Measurements from ENCODE around the gene ZNF462.

The ZNF462 gene

GRCh38 chr9:106869028-106869427, 6.1 kb downstream of the ZNF462 start:
- ChIA-PET CTCF (no interaction called here), POLR2A (no interaction called here)
- TF ChIP-seq FOXK2 (IDR thresholded peaks at IDR 0.05) (no peak), HDGF (IDR thresholded peaks at IDR 0.05; ENCODE audit: borderline replicate concordance) (no peak)
- DNase-seq (ENCODE audit: extremely low spot score): no peak

DNA sequence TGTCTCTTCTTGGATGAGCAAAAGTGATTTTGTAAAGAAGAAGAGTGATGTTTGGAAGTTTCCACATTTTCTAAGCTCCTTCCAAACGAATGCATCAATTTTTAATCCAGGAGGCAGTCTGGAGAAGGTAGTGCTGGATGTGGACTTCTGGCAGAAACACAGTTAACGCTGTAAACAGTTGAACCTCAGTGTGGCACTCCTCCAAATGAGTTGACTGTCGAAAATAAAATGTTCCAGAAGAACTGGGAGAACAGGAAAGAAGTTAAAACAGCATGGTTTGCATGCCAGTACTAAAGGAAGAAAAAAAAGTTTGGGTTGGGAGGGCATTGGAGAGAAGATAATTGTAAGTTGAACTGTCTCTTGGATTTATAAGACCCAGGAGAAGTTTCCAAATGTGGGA, 6.5 kb downstream of the ZNF462 start:
- TF ChIP-seq ELF4 (IDR thresholded peaks at IDR 0.05): no peak
- no peak for TF ChIP-seq ARNT (IDR thresholded peaks at IDR 0.05)
- TF ChIP-seq NFRKB (IDR thresholded peaks at IDR 0.05): no peak
- no peak for TF ChIP-seq L3MBTL2 (conservative IDR thresholded peaks at IDR 0.05)
- TF ChIP-seq SP1 (IDR thresholded peaks at IDR 0.05): no peak
- no peak for TF ChIP-seq FOXA1 (IDR thresholded peaks at IDR 0.05)
- no peak for TF ChIP-seq CTBP1 (IDR thresholded peaks at IDR 0.05; ENCODE audit: borderline replicate concordance)
- no peak for TF ChIP-seq HDGF (IDR thresholded peaks at IDR 0.05; ENCODE audit: borderline replicate concordance)
- no peak for TF ChIP-seq TARDBP (IDR thresholded peaks at IDR 0.05)
- ChIA-PET CTCF (no interaction called here), POLR2A (interaction anchor here (0.9 kb wide), 1 partner anchor 15 kb away, joined by 3 read pairs; no protein-coding TSS in a partner anchor)
- DNase-seq (ENCODE audit: extremely low spot score): no peak

DNA sequence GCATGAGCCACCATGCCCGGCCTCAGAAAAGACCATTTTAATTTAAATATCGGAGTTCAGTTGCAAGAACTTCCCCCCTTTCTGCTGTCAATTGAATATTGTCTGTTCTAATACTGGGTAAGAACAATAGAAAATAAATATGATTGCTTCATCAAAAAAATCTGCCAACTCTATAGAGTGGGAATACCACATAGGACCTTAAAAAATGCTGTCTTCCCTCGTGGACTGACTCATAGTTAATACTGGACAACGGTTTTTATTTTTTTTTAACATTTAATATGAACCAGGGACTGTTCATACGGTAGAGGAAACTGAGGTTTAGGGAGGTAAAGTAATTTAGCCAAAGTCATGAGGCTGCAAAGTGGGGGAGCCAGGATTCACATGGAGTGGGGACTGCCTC, 9.7 kb downstream of the ZNF462 start:
- CTCF ChIA-PET: no interaction called here
- POLR2A ChIA-PET: no interaction called here
- DNase-seq (ENCODE audit: extremely low spot score): no peak
- TF ChIP-seq SP1 (IDR thresholded peaks at IDR 0.05) (no peak), NFRKB (IDR thresholded peaks at IDR 0.05) (no peak), BHLHE40 (IDR thresholded peaks at IDR 0.05; ENCODE audit: borderline replicate concordance) (no peak), SUZ12 (IDR thresholded peaks at IDR 0.05) (no peak), ELF4 (IDR thresholded peaks at IDR 0.05) (no peak), ARNT (IDR thresholded peaks at IDR 0.05) (no peak), FOXK2 (IDR thresholded peaks at IDR 0.05) (no peak), ZNF384 (IDR thresholded peaks at IDR 0.05) (no peak), CTBP1 (IDR thresholded peaks at IDR 0.05; ENCODE audit: borderline replicate concordance) (no peak), PKNOX1 (IDR thresholded peaks at IDR 0.05) (no peak), L3MBTL2 (conservative IDR thresholded peaks at IDR 0.05) (no peak), FOXA1 (IDR thresholded peaks at IDR 0.05) (no peak), TARDBP (IDR thresholded peaks at IDR 0.05) (no peak)

DNA sequence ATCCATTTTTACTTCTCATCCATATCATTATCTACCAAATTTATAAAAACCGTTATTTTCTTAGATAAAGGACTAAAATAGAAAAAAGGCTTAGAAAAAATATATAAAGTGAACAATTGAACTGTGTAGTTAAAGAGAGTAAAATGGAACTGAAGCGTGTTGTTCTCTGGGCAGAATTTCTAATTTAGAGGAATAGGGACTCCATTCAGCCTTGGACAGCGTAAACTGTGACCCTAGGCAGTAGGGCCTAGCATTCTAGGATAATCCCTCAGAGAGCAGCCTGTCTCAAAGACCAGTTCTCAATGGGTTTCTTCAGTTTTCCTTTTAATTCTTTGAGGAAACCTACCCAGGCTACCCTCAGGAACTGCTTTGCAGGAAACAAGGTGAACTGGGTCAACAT, 11.1 kb downstream of the ZNF462 start:
- TF ChIP-seq L3MBTL2 (conservative IDR thresholded peaks at IDR 0.05) (no peak), ELF4 (IDR thresholded peaks at IDR 0.05) (no peak), ARNT (IDR thresholded peaks at IDR 0.05) (no peak), SUZ12 (IDR thresholded peaks at IDR 0.05) (no peak)
- no peak for DNase-seq (ENCODE audit: extremely low spot score)
- POLR2A ChIA-PET: no interaction called here
- CTCF ChIA-PET: no interaction called here

DNA sequence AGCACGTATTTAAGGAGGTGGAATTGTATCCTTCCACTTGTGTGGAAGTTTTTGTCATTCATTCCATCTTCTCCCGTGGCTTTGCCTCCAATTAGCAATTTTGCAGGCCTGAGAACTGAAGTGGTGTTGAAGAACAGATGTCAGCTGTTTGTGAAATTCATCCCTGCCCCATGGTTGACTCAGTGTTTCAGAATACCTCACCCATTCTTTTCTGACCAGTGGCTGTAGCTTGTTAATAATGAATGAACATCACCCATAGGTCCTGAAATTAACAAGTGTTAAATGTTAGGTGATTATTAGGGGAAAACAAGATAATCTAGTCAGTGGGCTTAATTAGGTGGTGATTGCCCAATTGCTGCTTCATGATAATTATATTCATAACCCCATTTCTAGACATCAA, 11.7 kb downstream of the ZNF462 start:
- no peak for DNase-seq (ENCODE audit: extremely low spot score)
- ChIA-PET CTCF (interaction anchor here (0.9 kb wide), 1 partner anchor 69 kb away, joined by 3 read pairs; no protein-coding TSS in a partner anchor), POLR2A (no interaction called here)
- TF ChIP-seq ARNT (IDR thresholded peaks at IDR 0.05) (no peak), BHLHE40 (IDR thresholded peaks at IDR 0.05; ENCODE audit: borderline replicate concordance) (no peak), ELF4 (IDR thresholded peaks at IDR 0.05) (no peak), FOXA1 (IDR thresholded peaks at IDR 0.05) (no peak), ZNF384 (IDR thresholded peaks at IDR 0.05) (no peak), HDGF (IDR thresholded peaks at IDR 0.05; ENCODE audit: borderline replicate concordance) (no peak), FOXM1 (IDR thresholded peaks at IDR 0.05; ENCODE audit: borderline replicate concordance) (no peak)

DNA sequence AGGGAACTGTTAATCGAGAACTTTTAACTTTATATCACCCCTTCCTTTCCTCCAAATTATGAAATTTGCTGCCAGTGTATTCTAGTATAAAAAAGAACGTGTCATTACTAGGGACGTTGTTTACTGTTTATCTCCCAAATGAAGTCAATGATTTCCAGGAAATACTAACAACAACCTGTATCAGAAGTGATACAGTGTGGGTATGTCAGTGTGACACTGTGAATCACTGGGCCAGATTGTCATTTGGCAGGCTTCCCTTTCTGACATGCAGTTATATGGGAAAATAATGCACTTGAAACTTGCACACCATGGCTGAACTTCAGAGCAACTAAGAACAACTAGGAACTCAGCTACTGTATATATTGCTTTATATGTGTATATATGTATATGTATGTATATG, 12.6 kb downstream of the ZNF462 start:
- ChIA-PET POLR2A (no interaction called here), CTCF (interaction anchor here (0.9 kb wide), 1 partner anchor 69 kb away, joined by 3 read pairs; no protein-coding TSS in a partner anchor)
- TF ChIP-seq CTBP1 (IDR thresholded peaks at IDR 0.05; ENCODE audit: borderline replicate concordance) (no peak), L3MBTL2 (conservative IDR thresholded peaks at IDR 0.05) (no peak), SUZ12 (IDR thresholded peaks at IDR 0.05) (no peak), NFRKB (IDR thresholded peaks at IDR 0.05) (no peak), PKNOX1 (IDR thresholded peaks at IDR 0.05) (no peak), HDGF (IDR thresholded peaks at IDR 0.05; ENCODE audit: borderline replicate concordance) (no peak), ZNF384 (IDR thresholded peaks at IDR 0.05) (no peak), ARNT (IDR thresholded peaks at IDR 0.05) (no peak), SP1 (IDR thresholded peaks at IDR 0.05) (no peak), FOXK2 (IDR thresholded peaks at IDR 0.05) (no peak), FOXM1 (IDR thresholded peaks at IDR 0.05; ENCODE audit: borderline replicate concordance) (no peak), BHLHE40 (IDR thresholded peaks at IDR 0.05; ENCODE audit: borderline replicate concordance) (no peak), ELF4 (IDR thresholded peaks at IDR 0.05) (no peak), LEF1 (IDR thresholded peaks at IDR 0.05; ENCODE audit: borderline replicate concordance) (no peak), FOXA1 (IDR thresholded peaks at IDR 0.05) (no peak), TARDBP (IDR thresholded peaks at IDR 0.05) (no peak)
- no peak for DNase-seq (ENCODE audit: extremely low spot score)

DNA sequence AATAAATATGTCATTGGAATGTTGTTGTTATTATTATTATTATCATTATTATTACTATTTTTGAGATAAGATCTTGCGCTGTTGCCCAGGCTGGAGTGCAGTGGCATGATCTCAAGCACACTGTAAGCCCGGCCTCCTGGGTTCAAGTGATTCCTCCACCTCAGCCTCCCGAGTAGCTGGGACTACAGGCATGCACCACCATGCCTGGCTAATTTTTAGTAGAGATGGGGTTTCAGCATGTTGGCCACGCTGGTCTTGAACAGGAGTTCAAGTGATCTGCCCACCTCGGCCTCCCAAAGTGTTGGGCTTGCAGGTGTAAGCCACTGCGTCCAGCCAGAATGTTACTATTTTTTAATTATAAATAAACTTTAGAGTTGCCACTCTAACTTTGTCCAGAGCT, 14.4 kb downstream of the ZNF462 start:
- CTCF ChIA-PET: no interaction called here
- DNase-seq (ENCODE audit: extremely low spot score): no peak
- TF ChIP-seq FOXA1 (IDR thresholded peaks at IDR 0.05) (no peak), NFRKB (IDR thresholded peaks at IDR 0.05) (no peak), HDGF (IDR thresholded peaks at IDR 0.05; ENCODE audit: borderline replicate concordance) (no peak), SP1 (IDR thresholded peaks at IDR 0.05) (no peak)
- POLR2A ChIA-PET: interaction anchor here (1.3 kb wide), 1 partner anchor 13 kb away, joined by 5 read pairs; no protein-coding TSS in a partner anchor
